GM18867 (cell line): Measurements from ENCODE around the gene AGPAT3.

Experiments used
- ATAC-seq: cut with Tn5 transposase; IDR thresholded peaks from one replicate; pipeline ENCODE4 v1.9.1; 2021; ENCODE audit warnings: mild to moderate bottlenecking, moderate library complexity; ENCODE audit not compliant: unreplicated experiment

The AGPAT3 gene

DNA sequence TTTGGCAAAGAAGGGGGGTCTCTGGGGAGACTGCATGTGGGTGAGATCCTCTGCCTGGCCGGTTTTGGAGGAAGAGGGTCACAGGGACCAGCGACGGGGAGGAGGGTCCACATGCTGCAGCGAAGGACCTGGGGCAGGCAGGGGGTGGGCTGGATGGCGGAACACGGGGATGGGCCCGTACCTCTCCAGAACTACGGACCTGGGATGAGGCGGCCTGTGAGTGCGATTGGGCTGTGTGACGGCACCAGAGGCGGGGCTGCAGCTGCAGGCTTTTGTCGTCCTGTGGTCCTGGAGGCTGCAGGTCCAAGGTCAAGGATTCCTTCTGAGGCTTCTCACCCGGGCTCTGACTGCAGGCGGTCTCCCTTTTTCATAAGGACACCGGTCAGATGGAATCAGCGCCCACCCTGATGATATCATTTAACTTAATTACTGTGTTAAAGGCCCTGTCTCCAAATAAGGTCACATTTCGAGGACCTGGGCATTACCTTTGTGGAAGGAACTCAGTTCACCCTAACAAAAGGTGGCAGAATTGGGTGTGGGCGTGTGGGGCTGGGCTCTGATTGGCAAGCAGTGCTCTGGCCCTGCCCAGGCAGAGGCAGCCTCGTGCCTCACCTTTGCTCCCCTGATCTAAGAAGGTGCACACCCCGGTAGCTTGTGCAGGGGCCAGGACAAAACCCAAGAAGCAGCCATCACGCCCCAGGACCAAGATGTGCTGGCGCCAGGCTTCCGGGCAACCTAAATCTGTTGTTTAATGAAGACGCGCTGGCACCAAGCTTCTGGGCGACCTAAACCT, 87.1 kb downstream of the AGPAT3 start:
- ATAC-seq, result no peak

DNA sequence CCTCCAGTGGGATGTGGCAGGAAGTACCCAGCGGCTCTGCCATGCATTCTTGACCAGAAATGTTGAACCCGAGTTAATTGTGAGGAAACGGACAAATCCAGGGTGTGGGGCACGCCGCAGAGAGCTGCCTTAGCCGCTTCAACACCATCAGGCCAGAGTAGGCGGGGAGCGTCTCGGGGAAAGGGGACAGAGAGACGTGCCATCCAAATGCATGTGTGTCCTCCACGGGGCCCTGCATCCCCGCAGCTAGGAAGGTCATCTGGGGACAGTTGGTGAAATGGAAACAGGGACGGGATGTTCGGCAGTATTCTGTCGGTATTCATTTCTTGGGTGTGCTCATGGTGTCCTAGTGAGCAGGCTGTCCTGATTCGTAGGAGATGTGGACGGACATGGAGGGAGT, 88.0 kb downstream of the AGPAT3 start:
- no peak for ATAC-seq

DNA sequence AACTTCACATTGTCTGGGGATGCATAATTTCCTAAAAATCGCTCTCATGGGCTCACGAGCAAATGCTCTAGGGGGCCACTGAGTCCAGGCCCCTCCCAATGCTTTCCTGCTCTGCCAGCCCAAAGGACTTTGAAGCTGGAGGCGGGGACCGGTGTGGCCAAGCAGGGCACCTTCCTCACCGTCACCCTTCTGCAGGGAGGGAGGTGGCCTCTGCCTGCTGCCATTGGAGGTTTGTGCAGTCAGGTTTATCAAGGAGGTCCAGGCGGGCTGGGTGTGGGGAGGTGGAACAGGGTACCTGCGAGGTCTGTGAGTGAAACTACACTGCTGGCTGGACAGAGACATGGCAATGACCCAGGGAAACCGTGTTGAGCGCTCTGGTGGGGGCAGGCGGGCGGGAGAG, 89.0 kb downstream of the AGPAT3 start:
- ATAC-seq, result no peak

DNA sequence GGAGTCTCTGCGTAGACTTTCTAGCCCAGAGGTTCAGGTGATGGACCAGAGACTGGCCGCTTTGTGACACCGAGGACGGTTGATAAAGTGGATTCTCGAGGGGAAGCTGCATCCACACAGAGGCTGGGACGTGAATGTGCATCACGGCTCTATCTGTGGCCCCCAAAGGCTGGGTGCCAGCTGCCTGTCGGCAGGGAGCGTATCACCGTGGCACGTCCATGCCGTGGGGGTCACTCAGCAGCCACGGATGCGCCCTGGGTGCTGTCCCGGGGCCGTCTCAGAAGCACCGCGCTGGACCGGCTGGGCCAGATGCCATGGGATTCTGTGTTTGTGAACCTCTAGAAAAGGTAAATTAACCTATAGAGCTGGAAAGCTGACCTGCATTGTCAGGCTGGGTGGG, 89.9 kb downstream of the AGPAT3 start:
- ATAC-seq, result no peak

DNA sequence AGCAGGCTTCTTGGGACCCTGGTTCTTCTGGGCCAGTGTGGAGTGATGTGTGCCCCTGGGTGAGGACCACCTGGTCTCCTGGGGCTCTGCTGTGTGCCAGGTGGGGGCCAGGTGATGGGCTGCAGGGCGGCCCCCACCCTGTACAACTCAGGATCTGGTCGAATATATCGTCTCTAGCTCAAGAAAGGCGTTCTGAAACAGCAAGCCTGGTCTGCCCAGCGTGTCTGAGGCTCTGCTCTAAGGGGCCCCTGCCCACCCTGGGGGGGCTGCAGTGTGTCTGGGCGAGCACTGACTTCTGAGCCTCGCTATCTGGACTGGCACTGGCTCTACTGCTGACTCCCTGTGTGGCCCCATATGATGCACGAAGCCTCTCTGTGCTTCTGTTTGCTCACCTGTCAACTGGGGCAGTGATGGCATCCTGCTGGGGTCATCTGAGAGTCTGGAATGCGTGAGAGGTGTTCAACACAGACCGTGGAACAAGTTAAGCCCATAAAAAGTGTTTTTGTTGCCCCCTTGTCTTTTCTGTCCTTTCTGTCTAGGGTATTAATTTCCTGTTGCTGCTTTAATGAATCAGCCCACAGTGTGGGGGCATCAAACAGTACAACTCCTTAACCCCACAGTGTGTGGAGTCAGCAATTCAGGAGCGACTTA, 91.1 kb downstream of the AGPAT3 start:
- no peak for ATAC-seq

DNA sequence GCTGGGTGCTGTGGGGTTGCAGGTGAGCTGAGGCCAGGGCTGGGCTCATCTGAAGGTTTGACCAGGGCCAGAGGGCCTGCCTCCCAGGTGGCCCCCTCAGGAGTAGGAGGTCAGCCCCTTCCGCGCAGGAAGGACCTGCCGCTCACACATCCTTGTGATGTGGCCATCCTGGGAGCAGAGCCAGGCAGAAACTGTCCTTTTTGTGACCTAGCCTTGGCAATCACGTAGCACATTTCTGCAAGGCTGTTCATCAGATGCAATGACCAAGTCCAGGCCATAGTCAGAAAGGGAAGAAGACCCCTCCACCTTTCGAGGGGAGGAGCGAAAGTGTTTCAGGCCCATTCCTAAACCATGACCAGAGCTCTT, 91.6 kb downstream of the AGPAT3 start:
- ATAC-seq, result no peak

DNA sequence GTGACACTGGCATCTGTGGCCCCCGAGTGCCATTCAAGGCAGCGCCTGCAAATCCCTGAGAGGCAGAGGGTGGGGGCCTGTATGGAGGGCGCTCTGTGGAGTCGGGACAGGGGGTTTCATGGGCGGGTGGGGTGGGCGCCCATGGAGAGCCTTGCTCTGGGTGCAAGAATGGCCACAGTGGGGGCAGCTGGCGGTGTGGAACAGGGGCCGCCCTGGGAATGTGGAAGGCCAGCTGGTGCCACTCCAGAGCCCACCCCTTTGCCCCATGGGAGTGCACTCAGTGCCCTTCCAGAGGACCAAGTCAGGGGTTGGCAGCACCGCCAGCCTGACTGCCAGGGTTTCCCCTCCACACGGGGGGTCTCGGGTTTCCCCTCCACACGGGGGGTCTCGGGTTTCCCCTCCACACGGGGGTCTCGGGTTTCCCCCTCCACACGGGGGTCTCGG, 92.1 kb downstream of the AGPAT3 start:
- no peak for ATAC-seq

DNA sequence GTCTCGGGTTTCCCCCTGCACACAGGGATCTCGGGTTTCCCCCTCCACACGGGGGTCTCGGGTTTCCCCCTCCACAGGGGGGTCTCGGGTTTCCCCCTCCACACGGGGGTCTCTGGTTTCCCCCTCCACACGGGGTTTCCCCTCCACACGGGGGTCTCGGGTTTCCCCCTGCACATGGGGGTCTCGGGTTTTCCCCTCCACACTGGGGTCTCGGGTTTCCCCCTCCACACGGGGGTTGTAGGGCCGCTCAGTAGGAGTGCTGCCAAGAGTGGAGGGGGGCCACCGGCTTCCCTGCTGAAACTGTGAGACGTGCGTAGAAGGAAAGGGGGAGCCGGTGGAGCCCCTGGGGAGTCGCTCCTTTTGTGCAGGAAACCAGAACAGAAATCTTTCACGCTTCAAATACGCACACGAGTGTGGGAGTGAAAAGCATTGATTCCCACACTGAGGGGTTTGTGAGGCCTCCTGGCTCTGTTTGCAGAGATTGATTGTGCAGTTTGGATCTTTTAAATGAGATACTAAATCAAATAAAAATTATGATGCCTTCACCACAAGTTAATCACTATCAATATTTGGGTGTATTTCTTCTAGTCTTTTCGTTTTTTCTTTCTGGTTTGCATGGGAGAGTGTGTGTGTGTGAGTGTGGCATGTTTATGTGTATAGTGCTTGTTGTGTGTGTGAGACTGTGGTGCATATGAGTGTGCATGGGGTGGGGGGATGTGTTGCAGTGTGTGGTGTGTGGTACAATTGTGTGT, 92.8 kb downstream of the AGPAT3 start:
- no peak for ATAC-seq

DNA sequence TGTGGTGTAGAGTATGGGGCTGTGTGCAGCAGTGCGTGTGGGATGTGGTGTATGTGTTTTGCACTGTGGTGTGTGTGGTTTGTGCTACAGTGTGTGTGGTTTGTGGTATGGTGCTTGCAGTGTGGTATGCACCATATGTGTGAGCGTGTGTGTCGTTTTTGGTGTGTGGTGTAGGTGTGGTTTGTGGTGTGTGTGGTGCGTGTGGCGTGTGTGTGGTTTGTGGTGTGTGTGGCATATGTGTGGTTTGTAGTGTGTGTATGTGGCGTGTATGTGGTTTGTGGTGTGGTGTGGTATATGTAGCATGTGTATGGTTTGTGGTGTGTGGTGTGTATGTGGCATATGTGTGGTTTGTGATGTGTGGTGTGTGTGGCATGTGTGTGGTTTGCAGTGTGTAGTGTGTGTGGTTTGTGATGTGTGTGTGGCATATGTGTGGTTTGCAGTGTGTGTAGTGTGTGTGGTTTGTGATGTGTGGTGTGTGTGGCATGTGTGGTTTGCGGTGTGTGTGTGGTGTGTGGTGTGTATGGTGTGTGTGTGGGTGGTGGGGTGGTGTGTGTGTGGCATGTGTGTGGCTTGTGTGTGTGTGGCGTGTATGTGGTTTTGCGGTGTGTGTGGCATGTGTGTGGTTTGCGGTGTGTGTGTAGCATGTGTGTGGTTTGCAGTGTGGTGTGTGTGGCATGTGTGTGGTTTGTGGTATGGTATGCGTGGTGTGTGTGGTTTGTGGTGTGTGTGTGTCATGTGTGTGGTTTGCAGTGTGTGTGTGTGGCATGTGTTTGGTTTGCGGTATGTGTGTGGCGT, 93.5 kb downstream of the AGPAT3 start:
- no peak for ATAC-seq

DNA sequence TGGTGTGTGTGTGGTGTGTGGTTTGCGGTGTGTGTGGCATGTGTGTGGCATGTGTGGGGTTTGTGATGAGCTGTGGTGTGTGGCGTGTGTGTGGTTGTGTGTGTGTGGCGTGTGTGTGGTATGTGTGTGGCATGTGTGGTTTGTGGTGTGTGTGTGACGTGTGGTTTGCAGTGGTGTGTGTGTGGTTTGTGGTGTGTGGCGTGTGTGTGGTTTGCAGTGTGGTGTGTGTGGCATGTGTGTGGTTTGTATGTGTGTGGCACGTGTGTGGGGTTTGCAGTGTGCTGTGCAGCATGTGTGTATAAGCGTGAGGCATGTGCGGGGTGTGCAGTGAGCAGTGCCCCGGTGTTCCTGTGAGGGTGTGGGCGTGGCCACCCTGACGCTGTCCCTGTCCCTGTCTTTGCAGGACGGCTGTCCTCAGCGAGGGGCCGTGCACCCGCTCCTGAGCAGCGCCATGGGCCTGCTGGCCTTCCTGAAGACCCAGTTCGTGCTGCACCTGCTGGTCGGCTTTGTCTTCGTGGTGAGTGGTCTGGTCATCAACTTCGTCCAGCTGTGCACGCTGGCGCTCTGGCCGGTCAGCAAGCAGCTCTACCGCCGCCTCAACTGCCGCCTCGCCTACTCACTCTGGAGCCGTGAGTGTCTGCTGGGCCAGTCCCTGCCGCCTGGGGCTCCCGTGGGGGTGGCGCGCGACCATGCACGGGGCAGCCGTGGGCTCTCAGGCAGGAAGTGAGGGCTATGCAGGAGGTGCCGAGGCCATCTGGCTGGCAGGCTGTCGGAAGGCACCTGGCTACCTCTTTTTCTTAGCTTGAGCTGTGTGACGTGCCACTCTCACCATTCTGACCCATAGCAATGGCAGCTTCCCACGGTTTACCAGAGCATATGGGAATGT, 94.5 kb downstream of the AGPAT3 start:
- ATAC-seq, result no peak

DNA sequence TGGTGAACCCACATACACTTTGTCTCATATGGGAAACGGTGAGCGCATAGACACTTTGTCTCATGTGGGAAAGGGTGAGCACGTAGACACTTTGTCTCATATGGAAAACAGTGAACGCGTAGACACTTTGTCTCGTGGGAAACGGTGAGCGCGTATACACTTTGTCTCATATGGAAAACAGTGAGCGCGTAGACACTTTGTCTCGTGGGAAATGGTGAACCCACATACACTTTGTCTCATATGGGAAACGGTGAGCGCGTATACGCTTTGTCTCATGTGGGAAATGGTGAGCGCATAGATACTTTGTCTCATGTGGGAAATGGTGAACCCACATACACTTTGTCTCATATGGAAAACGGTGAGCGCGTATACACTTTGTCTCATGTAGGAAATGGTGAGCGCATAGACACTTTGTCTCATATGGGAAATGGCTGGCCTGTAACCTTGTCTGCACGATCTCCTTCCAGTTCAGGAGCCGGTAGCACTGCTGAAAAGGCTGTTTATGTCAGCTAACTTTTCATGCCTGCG, 96.4 kb downstream of the AGPAT3 start:
- no peak for ATAC-seq

DNA sequence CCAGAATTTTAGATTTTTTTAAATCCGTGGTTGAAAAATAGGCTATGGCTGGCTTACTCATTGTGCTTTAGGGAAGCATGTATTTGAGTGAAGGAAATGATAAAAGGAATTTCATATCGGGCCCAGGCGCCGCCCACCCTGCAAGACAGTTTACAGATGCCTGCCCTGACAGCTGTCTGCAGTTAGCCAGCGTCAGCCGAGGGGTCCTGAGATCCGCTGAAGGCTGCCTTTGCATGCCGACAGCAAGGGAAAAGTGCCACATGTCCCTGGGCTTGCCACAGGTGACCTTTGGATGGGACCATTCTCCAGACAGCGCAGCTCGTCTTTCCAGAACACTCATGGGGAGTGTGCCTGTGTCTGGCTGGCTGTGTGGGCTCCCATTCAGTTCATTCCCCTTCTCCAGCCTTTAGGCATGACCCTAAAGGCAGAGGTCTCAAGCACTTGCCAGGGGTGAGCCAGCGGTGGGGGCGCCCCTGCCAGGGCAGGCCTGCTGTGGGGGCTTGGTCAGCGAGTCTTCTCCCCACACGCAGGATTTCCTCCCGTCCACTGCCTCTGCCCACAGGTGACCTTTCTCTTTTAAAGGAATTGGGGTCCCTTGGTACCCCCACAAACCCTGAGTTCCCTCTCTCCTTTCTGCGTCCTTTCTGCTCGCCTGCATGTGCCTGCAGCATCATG, 101.0 kb downstream of the AGPAT3 start:
- ATAC-seq, result no peak

DNA sequence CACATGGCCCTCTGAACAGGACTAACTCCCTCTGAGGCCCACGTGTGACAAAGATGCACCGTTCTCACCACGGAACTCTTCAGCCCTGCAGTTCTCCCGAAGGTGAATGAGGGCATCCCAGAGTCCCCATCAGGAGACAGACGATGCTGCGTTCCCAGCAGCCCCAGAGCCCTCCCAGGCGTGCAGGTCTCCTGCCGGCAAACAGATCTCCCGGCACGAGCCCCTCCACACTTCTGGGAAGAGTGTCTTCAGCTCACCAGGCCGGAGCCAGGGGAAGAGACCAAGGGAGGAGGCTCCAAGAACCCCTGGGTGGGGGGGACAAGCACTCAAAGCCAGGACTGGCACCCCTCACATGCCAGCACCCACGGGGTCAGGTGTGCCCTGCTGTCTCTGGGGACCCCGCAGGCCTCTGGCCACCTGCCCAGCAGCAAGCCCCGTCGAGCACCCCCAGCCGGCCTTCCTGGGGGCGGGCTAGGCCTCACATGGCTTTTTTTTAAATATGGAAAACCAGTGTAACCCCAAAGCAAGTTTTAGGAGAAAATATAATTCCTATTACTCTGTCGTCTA, 102.0 kb downstream of the AGPAT3 start:
- ATAC-seq, result no peak

DNA sequence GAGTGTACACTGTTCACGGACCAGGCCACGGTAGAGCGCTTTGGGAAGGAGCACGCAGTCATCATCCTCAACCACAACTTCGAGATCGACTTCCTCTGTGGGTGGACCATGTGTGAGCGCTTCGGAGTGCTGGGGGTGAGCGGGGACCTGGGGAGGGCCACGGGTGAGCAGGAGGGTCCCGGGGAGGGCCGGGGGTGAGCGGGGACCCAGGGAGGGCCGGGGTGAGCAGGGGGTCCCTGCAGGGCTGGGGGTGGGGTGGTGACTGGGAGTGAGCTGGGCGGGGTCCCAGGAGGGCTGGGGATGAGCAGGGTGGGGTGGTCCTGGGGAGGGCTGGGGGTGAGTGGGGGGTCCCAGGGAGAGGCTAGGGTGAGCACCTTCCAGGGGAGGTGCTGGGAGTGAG, 103.0 kb downstream of the AGPAT3 start:
- no peak for ATAC-seq

DNA sequence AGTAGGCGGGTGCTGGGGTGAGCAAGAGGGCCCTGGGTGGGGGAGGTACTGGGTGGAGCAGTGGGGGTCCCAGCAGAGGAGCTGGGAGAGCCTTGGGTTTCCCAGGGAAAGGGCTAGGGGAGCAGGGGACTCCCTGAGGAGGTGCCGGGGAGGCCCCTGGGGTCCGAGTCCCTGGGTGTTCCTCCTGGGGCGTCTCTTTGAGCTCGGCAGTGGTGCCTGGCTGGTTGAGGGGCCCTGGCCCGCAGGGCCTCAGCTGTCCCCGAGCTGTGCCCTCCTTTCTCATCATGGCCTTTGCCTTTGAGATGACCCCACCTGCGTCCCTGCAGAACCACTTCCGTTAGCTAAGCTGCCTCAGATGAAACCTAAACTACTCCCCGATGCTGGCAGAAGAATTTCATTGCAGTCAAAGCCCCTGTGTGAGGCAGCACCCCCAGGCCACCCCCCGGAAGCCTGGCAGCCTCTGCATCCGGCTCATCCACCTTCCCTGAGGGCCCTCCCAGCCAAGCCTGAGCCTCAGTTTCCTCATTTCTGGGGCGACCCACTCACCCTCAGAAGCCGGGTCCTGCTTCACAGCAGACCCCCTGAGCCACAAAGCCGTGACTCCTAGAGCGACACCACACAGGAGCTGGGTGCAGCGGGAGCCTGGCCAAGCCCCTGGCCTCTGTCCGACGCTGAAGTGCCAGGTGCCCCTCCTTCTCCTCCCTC, 103.5 kb downstream of the AGPAT3 start:
- no peak for ATAC-seq

DNA sequence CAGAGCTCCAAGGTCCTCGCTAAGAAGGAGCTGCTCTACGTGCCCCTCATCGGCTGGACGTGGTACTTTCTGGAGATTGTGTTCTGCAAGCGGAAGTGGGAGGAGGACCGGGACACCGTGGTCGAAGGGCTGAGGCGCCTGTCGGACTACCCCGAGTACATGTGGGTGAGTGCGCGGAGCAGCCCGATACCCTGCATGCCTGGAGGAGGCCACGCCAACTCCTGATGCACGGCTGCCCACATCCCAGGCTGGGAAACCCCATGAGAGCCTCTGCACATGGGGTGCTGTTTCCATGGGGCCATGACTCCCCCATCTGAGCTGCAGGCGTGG, 104.1 kb downstream of the AGPAT3 start:
- no peak for ATAC-seq

DNA sequence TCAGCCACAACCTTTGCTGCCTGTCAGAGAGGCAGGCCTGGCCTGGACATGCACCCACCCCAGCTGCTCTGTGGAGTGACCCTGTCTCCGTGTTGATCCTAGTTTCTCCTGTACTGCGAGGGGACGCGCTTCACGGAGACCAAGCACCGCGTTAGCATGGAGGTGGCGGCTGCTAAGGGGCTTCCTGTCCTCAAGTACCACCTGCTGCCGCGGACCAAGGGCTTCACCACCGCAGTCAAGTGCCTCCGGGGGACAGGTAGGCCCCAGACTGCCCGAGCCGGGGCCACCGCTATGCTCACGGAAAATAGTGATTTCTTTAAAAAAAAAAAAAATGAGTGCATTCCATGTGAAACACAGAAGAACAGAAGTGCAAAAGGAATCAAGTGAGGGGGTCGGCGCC, 105.5 kb downstream of the AGPAT3 start:
- no peak for ATAC-seq

DNA sequence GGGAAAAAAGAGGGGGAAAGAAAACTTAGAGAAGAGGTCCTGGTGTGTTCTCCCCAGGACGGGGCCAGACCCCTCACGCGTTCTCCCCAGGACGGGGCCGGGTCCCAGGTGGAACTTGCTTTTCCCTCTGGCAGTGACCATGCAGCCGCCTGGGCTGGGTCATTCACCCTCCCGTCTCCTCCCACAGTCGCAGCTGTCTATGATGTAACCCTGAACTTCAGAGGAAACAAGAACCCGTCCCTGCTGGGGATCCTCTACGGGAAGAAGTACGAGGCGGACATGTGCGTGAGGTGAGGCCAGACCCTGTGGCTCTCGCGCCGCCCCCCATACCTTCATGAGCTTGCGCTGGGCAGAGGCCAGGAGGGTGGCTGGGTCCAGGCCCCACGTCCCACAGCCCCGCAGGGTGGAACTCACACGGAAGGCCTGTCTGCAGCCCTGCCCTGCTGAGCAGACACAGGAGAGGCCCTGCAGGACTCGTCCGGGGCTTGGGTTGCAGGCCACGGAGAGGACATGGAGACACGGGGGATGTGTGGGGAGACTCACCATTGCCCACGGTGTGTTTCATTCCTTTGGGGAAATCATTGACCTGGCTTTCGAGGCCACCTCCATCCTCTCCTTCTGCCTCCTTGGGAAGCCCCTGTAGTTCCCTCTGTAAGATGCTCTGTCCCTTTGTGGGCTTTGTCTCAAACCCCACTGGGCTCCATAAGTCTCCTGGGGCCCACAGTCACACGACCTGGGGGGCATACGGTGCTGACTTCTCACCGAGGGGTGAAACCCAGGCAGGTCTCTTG, 106.4 kb downstream of the AGPAT3 start:
- no peak for ATAC-seq
